Large intestine (tissue), 3 donors: Measurements from ENCODE around the gene LAIR2. TPM values are rescaled to one million over a fixed set of nuclear protein-coding genes. Genes with fewer than 3 reads are reported as not detected.
A peak's percentile ranks its signal among the peaks of the same experiment; 100 is the strongest.
"Not testable (repeated sequence)": the region's sequence is repeated elsewhere in the genome, so short reads cannot be mapped to it uniquely, and the experiment has no call there.

Experiments used
- DNase-seq, 2 donors: peaks; one replicate each; pipeline versions ENCODE4 v3.0.0 to v3.0.0-alpha.2; 2013
- H3K27ac ChIP-seq: one replicate; pipeline ENCODE4 v1.5.1; 2013; ENCODE audit warnings: low read length
- H3K27me3 ChIP-seq: 2 replicates; pipeline ENCODE4 v1.6.1; 2013; ENCODE audit warnings: low read length; ENCODE audit not compliant: control insufficient read depth, insufficient read depth
- H3K36me3 ChIP-seq: 2 replicates; pipeline ENCODE4 v1.6.1; 2013; ENCODE audit warnings: low read length; ENCODE audit not compliant: control insufficient read depth, insufficient read depth
- H3K4me1 ChIP-seq: one replicate; pipeline ENCODE4 v1.6.1; 2013; ENCODE audit warnings: low read length; ENCODE audit not compliant: control insufficient read depth, insufficient read depth
- H3K4me3 ChIP-seq: one replicate; pipeline ENCODE4 v1.5.1; 2013; ENCODE audit warnings: low read length
- H3K9me3 ChIP-seq: one replicate; pipeline ENCODE4 v1.6.1; 2013; ENCODE audit warnings: mild to moderate bottlenecking, low read depth, low read length, moderate library complexity; ENCODE audit not compliant: control insufficient read depth
- WGBS: methylation state at CpG from one replicate; pipeline ENCODE4 v1.1.5; 2013; ENCODE audit warnings: low lambda C conversion rate; ENCODE audit not compliant: insufficient coverage; 5-methylcytosine and 5-hydroxymethylcytosine counted together
- polyA plus RNA-seq: library from polyadenylated mRNA; unstranded; fragments of 120-200 nt; gene quantifications from one replicate; pipeline ENCODE4 v1.2.1, GENCODE V29; 2013

Gene LAIR2
- polyA plus RNA-seq, 1 donor: 0.09 TPM

DNA sequence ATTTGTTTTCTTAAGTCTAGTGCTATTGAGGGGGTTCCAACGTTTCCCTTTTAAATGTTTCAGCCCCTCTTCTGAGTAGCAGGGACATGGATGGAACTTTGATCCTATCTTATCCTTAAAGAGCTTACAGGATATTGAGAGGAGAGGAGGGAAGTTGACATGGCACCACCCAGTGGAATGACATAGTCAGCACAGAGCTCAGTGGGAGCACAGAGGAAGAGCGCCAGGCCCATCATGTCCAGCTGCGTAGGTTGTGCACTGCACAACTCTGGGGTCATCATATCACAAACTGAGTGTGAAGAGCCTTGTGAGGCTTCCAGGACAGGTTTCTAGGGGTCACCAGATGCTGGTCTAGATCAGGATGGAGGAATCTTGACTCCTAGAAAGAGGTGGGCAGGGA, 25.0 kb upstream of the LAIR2 start:
- WGBS: no CpG with 5 or more reads among the region's 3 CpGs
- Histone ChIP-seq H3K27ac (peak overlapping the region; percentile 32), H3K4me3 (no peak overlapping the region), H3K4me1 (peaks cover 11% of the 10 kb centered on the region), H3K27me3 (no peaks in the 10 kb centered on the region), H3K36me3 (no peaks in the 10 kb centered on the region), H3K9me3 (no peaks in the 10 kb centered on the region)
- peak in 1 of 2 donors; percentile 62 for DNase-seq

DNA sequence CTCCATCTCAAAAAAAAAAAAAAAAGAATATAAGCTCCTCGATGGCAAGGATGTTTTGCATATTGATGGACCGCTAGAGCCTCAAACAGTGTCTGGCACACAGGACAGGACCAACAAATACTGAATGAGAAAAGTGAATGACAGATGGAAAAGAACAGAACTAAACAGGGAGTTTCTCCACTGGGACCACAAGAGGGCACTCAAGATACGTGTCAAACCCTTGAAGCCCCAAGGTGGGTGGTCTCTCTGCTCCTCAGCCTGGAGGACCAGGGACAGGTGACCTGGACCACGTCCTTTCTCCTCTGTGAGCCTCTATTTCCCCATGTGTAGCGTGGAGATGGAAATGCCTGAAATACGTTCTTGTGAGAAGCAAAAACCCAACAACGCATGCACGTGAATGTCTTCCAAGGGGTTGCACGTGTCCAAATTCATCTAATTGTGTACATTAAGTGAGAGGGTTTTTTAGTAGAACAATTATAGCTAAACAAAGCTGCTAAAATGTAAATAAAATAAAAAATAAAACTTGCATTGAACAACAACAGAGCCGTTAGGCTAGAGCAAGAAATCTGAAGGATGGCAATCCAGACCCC, 23.9 kb upstream of the LAIR2 start:
- Histone ChIP-seq H3K36me3 (no peaks in the 10 kb centered on the region), H3K27ac (no peak overlapping the region), H3K9me3 (no peaks in the 10 kb centered on the region), H3K4me3 (no peak overlapping the region), H3K4me1 (peaks cover 7% of the 10 kb centered on the region), H3K27me3 (no peaks in the 10 kb centered on the region)
- DNase-seq: peak in 1 of 2 donors; percentile 46
- no CpG with 5 or more reads among the region's 10 CpGs for WGBS

DNA sequence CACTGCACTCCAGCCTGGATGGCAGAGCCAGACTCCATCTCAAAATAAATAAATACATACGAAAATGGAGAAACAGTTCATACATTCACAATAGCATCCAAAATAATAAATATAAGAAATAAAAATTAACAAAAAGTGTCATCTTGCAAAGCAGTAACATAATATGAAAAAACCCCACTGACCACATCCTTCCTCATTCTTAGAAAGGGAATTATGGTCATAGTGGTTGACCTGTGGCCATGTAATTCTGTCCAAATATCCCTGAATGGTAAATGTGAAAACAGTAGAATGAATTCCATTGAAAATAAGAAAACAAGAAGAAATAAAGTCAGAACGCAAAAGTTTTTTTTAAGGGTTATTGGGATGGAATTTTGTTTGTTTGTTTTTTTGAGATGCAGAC, 22.6 kb upstream of the LAIR2 start:
- no peaks in the 10 kb centered on the region for H3K36me3 ChIP-seq
- no peak overlapping the region for H3K4me3 ChIP-seq
- H3K4me1 ChIP-seq: peaks cover 3% of the 10 kb centered on the region
- 100% methylated on average over 2 of the region's 2 CpGs for WGBS
- H3K9me3 ChIP-seq: no peaks in the 10 kb centered on the region
- no peaks in the 10 kb centered on the region for H3K27me3 ChIP-seq
- H3K27ac ChIP-seq: no peak overlapping the region
- no peak for DNase-seq

DNA sequence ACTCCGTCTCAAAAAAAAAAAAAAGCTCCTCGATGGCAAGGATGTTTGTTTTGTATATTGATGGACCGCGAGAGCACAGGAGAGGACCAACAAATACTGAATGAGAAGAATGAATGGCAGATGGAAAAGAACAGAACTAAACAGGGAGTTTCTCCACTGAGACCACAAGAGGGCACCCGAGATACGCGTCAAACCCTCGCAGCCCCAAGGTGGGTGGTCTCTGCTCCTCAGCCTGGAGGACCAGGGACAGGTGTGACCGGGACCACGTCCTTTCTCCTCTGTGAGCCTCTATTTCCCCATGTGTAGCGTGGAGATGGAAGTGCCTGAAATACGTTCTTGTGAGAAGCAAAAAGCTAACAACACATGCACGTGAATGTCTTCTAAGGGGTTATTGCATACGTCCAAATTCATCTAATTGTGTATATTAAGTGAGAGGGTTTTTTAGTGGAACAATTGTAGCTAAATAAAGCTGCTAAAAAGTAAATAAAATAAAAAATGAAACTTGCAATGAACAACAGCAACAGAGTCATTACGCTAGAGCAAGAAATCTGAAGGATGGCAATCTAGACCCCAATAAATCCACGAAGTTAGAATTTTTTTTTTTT, 21.2 kb upstream of the LAIR2 start:
- DNase-seq: peak in 1 of 2 donors; percentile 37
- no peaks in the 10 kb centered on the region for H3K36me3 ChIP-seq
- H3K9me3 ChIP-seq: no peaks in the 10 kb centered on the region
- H3K4me1 ChIP-seq: peaks cover 3% of the 10 kb centered on the region
- no peak overlapping the region for H3K4me3 ChIP-seq
- WGBS: 38% methylated on average over 1 of the region's 16 CpGs
- H3K27ac ChIP-seq: no peak overlapping the region
- H3K27me3 ChIP-seq: no peaks in the 10 kb centered on the region

DNA sequence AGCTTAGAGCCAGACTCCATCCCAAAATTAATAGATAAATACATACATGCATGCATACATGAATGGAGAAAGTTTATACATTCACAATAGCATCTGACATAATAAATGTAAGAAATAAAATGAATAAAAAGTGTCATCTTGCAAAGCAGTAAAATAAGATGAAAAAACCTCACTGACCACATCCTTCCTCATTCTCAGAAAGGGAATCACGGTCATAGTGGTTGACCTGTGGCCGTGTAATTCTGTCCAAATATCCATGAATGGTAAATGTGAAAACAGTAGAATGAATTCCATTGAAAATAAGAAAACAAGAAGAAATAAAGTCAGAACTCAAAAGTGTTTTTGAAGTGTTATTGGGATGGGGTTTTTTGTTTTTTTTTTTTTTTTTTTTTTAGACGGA, 19.7 kb upstream of the LAIR2 start:
- H3K4me1 ChIP-seq: no peaks in the 10 kb centered on the region
- H3K27me3 ChIP-seq: no peaks in the 10 kb centered on the region
- no peaks in the 10 kb centered on the region for H3K36me3 ChIP-seq
- WGBS: 80% methylated on average over 1 of the region's 3 CpGs
- no peaks in the 10 kb centered on the region for H3K9me3 ChIP-seq
- no peak overlapping the region for H3K27ac ChIP-seq
- DNase-seq: no peak
- H3K4me3 ChIP-seq: no peak overlapping the region

DNA sequence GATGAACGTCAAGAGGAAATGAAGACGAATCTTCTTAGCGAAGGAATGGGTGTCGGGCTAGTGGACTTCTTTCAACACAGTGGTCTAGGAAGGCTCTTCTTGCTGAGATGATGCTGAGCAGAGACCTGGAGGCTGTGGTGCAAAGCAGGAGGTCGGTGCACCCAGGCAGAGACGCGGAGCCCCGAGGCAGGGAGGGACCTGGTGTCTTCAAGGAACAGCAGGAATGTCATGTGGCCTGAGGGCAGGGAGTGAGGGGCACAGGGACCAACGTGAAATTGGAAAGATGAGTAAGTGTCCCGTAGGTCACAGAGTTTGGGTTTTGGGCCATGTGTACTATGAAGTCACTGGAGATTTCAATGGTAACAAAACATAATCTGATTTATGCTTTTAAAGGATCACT, 18.2 kb upstream of the LAIR2 start:
- Histone ChIP-seq H3K27me3 (no peaks in the 10 kb centered on the region), H3K4me3 (no peak overlapping the region), H3K27ac (no peak overlapping the region), H3K36me3 (no peaks in the 10 kb centered on the region), H3K9me3 (no peaks in the 10 kb centered on the region), H3K4me1 (no peaks in the 10 kb centered on the region)
- no peak for DNase-seq
- WGBS: 80% methylated on average over 1 of the region's 10 CpGs

DNA sequence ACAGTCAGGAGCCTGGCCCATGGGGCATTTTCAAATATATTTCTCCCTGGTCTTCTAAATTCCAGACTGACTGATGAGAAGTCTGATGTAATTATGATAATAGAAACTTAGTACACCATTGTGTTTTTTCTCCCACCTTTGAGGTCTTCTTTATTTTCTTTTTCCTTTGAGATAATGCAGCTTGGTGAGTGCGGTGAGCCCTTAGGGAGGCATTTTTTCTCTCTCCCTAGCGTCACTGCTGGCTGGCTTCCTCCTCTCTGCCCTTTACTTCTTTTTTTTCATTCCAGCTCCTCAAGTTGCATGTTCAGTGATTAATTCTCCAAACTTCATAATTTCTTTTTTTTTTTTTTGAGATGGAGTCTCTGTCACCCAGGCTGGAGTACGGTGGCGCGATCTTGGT, 16.8 kb upstream of the LAIR2 start:
- WGBS: 38% methylated on average over 2 of the region's 5 CpGs
- Histone ChIP-seq H3K4me1 (no peaks in the 10 kb centered on the region), H3K27me3 (no peaks in the 10 kb centered on the region), H3K9me3 (no peaks in the 10 kb centered on the region), H3K27ac (no peak overlapping the region), H3K4me3 (no peak overlapping the region), H3K36me3 (no peaks in the 10 kb centered on the region)
- no peak for DNase-seq

DNA sequence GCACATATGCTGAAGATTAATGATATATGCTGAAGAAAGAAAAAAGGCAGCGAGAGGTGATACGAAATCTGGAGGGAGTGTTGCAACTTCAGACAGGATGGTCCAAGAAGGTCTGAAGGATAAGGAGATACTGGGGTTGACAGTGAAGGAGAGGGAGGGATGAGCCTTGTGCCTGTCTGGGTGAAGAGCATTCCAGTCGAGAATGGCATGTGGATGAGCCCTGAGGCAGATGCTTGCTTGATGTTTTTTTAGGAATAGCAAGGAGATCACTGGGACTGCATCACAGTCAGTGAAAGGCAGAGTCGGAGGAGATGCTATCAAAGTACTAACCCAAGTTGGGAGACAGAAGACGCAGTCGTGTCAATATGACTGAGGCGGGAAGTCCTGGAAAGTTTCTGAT, 13.3 kb upstream of the LAIR2 start:
- Histone ChIP-seq H3K27ac (no peak overlapping the region), H3K4me3 (no peak overlapping the region), H3K36me3 (no peaks in the 10 kb centered on the region), H3K9me3 (no peaks in the 10 kb centered on the region), H3K27me3 (no peaks in the 10 kb centered on the region), H3K4me1 (no peaks in the 10 kb centered on the region)
- DNase-seq: no peak
- 89% methylated on average over 2 of the region's 7 CpGs for WGBS

DNA sequence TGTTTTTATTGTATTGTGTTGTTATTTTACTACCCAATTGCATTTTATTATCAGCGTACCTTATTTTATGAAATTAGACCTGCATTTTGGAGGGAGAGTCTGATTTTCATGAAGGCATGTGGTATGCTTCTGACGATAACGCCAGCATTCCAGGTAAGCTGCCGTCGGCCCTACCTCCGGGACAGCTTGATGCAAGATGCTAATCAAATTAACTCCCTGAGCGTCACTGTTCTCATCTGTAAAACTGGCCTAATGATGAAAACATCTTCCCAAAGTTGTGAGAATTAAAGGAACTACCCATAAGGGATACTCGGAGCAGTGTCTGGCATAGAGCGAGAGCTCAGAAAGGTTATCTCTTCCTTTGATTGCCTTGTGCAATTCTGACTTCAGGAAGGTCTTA, 12.9 kb upstream of the LAIR2 start:
- H3K27ac ChIP-seq: no peak overlapping the region
- no peaks in the 10 kb centered on the region for H3K9me3 ChIP-seq
- no peak for DNase-seq
- WGBS: 20% methylated on average over 1 of the region's 9 CpGs
- no peaks in the 10 kb centered on the region for H3K4me1 ChIP-seq
- no peaks in the 10 kb centered on the region for H3K36me3 ChIP-seq
- no peak overlapping the region for H3K4me3 ChIP-seq
- no peaks in the 10 kb centered on the region for H3K27me3 ChIP-seq

DNA sequence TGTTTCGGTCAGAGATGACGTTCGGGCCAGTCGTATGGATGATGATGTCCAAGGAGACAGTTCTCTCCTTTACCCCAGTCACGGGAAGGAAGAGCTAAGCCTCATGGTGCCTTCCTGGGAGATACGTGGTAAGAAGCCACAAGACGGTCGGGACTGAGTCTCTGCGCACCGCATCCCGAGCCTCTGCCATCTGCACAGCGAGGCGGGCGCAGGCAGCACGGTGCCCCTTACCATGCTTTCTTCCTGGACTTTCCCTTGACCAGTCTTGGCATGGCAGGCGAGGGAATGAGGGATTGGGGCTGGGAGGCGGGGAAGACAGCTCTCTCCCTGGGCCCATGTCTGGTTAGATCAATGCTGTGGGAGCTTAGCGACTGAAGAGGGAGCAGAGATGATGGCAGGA, 10.1 kb upstream of the LAIR2 start:
- Histone ChIP-seq H3K9me3 (no peaks in the 10 kb centered on the region), H3K36me3 (no peaks in the 10 kb centered on the region), H3K4me1 (no peaks in the 10 kb centered on the region), H3K4me3 (no peak overlapping the region), H3K27ac (no peak overlapping the region), H3K27me3 (no peaks in the 10 kb centered on the region)
- no CpG with 5 or more reads among the region's 18 CpGs for WGBS
- no peak for DNase-seq

DNA sequence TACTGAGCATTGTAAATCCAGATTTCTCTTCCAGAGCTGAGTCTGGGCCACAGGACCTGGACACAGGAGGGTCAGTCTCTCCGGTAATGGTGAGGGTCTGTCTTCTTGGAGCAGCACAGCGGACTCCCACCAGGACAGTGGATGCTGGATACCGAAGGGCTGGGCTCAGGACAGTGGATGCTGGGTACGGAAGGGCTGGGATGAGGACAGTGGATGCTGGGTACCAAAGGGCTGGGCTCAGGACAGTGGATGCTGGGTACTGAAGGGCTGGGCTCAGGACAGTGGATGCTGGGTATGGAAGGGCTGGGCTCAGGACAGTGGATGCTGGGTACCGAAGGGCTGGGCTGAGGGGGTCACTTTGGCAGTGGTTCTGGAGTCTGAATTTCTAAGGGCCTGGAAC, 9.6 kb upstream of the LAIR2 start:
- not testable (repeated sequence) for H3K4me3 ChIP-seq, H3K36me3 ChIP-seq, H3K4me1 ChIP-seq, H3K27ac ChIP-seq, DNase-seq, H3K27me3 ChIP-seq, H3K9me3 ChIP-seq
- no CpG with 5 or more reads among the region's 5 CpGs for WGBS
